ENCODE results near the gene PHAF1. TPM values are rescaled to one million over a fixed set of nuclear protein-coding genes. Genes with fewer than 3 reads are reported as not detected.
A peak's percentile ranks its signal among the peaks of the same experiment; 100 is the strongest.

The PHAF1 gene
- total and polyA plus RNA-seq, 2 of the 13 experiments (the other 11 are each of a cell fraction or from before 2014, with no cell fraction given): 48.3 to 174 TPM

- TF ChIP-seq MAZ (IDR thresholded peaks at IDR 0.05; ENCODE audit: borderline replicate concordance, low read depth, low read length) (0 out of 2 replicates have a peak, but pooled peaks have one; percentile 36), MAZ (CRISPR knock-in tag; IDR thresholded peaks at IDR 0.05; ENCODE audit: low read depth) (no peak), GPN1 (CRISPR knock-in tag; IDR thresholded peaks at IDR 0.05; ENCODE audit: borderline replicate concordance) (no peak), ZNF362 (CRISPR knock-in tag; IDR thresholded peaks at IDR 0.05; ENCODE audit: borderline replicate concordance) (peak; percentile 62; the same call in 1 of the 2 replicates), ZBTB21 (CRISPR knock-in tag; IDR thresholded peaks at IDR 0.05) (0 out of 2 replicates have a peak, but pooled peaks have one; percentile 7), SUZ12 (IDR thresholded peaks at IDR 0.05; ENCODE audit: low read depth, low read length) (no peak)
Measured at GRCh38 chr16:67169642-67170167, 60.0 kb downstream of the PHAF1 start (continued).

- peak within 1 kb of the TSS; percentile 65 to 78 (median 67) for H3K4me3 ChIP-seq (replicated peaks in 1 of 3; ENCODE audit: insufficient read depth in 1 of 3, low read depth in 2 of 3, low read length in 3 of 3)
- peak; percentile 87 for DNase-seq (ENCODE audit: low spot score)
- BruUV-seq (replicated peaks): no TSS peak
- in situ Hi-C loops (cut with HindIII; ENCODE audit: extremely low pct_ligation_motif_present, low pct_unique_long_range_greater_than_20kb) (no loop called here), intact Hi-C loops (cut with micrococcal nuclease; ENCODE audit: unreplicated experiment) (loop anchor here (1.0 kb wide), 2 partner anchors 13 to 193 kb away; partner anchors contain the start of gene MATCAP1)
- H3K9ac ChIP-seq (ENCODE audit: insufficient read depth, low read depth, low read length): peak within 1 kb of the TSS; percentile 75
- no peaks in the 10 kb centered on the region for H3K9me3 ChIP-seq (ENCODE audit: low read length)
- H2AFZ ChIP-seq (ENCODE audit: low read length): peak within 1 kb of the TSS; percentile 30
- peaks cover 63% of the 10 kb centered on the region for H3K4me1 ChIP-seq (ENCODE audit: insufficient read depth, low read length)
- no peaks in the 10 kb centered on the region; a peak in 1 of 5 replicates for H3K36me3 ChIP-seq (replicated peaks in 1 of 2; ENCODE audit: control insufficient read depth in 1 of 2, insufficient read depth in 2 of 2, low read length in 2 of 2)
- WGBS (ENCODE audit: low lambda C conversion rate): 1% methylated on average over 23 of the region's 50 CpGs
- peaks cover 4 to 34% of the 10 kb centered on the region in 2 experiments for H3K27me3 ChIP-seq (ENCODE audit: control insufficient read depth in 1 of 2, insufficient read depth in 2 of 2, low read length in 2 of 2)
- ChIA-PET POLR2A (interaction anchor here (0.6 to 3.4 kb wide), 25 partner anchors 11 to 340 kb away, joined by 3 to 54 read pairs (median 4); partner anchors contain the start of genes B3GNT9, CBFB, E2F4 and EXOC3L1), CTCF (ENCODE audit: low intra/inter-chr PET ratio, low total read pairs) (interaction anchor here (0.7 to 1.5 kb wide), 3 partner anchors 11 to 13 kb away, joined by 3 to 4 read pairs (median 3); partner anchors contain the start of genes FBXL8, MATCAP1 and TRADD)
- H3K27ac ChIP-seq (ENCODE audit: extremely low read length, insufficient read depth, low read length): peak within 1 kb of the TSS; percentile 71
- H3K79me2 ChIP-seq (ENCODE audit: insufficient read depth, low read length): no peaks in the 10 kb centered on the region
- FAIRE-seq: no peak
- peak within 1 kb of the TSS; percentile 99 for H3K4me2 ChIP-seq (ENCODE audit: low read depth, low read length)
- ATAC-seq: peak; percentile 58
- H4K20me1 ChIP-seq (ENCODE audit: insufficient read depth, low read length): no peaks in the 10 kb centered on the region
- TF ChIP-seq NFYC (CRISPR knock-in tag; IDR thresholded peaks at IDR 0.05) (peak; percentile 27), ASH2L (IDR thresholded peaks at IDR 0.05; ENCODE audit: insufficient read length, low read depth, low read length) (peak; percentile 42), PATZ1 (CRISPR knock-in tag; IDR thresholded peaks at IDR 0.05) (peak; percentile 78), ZBTB20 (CRISPR knock-in tag; IDR thresholded peaks at IDR 0.05; ENCODE audit: borderline replicate concordance, low read depth) (no peak; the same call in 1 of the 2 replicates), ETV5 (CRISPR knock-in tag; IDR thresholded peaks at IDR 0.05; ENCODE audit: borderline replicate concordance) (peak; percentile 56), ZNF850 (CRISPR knock-in tag; conservative IDR thresholded peaks at IDR 0.05) (0 out of 2 replicates have a peak, but pooled peaks have one; percentile 28), ZNF317 (CRISPR knock-in tag; IDR thresholded peaks at IDR 0.05) (peak; percentile 9; the same call in 1 of the 2 replicates), MAFF (IDR thresholded peaks at IDR 0.05; ENCODE audit: low read depth, low read length) (peak; percentile 18; the same call in 1 of the 2 replicates)
- TF ChIP-seq, protein P1, sequence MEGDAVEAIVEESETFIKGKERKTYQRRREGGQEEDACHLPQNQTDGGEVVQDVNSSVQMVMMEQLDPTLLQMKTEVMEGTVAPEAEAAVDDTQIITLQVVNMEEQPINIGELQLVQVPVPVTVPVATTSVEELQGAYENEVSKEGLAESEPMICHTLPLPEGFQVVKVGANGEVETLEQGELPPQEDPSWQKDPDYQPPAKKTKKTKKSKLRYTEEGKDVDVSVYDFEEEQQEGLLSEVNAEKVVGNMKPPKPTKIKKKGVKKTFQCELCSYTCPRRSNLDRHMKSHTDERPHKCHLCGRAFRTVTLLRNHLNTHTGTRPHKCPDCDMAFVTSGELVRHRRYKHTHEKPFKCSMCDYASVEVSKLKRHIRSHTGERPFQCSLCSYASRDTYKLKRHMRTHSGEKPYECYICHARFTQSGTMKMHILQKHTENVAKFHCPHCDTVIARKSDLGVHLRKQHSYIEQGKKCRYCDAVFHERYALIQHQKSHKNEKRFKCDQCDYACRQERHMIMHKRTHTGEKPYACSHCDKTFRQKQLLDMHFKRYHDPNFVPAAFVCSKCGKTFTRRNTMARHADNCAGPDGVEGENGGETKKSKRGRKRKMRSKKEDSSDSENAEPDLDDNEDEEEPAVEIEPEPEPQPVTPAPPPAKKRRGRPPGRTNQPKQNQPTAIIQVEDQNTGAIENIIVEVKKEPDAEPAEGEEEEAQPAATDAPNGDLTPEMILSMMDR (CRISPR knock-in tag; IDR thresholded peaks at IDR 0.05): peak; percentile 63
Measured at GRCh38 chr16:67170168-67170948, 60.6 kb downstream of the PHAF1 start, which contains the start of gene NOL3. Gene NOL3 (plus strand): TSS chr16:67170538.

Data from HepG2 (cell line).